ENCODE measurements around the gene PCDHGA9. TPM values are rescaled to one million over a fixed set of nuclear protein-coding genes. Genes with fewer than 3 reads are reported as not detected.
"Not testable (repeated sequence)": the region's sequence is repeated elsewhere in the genome, so short reads cannot be mapped to it uniquely, and the experiment has no call there.

The PCDHGA9 gene
- total and polyA plus RNA-seq, 2 donors (not counting 3 experiments of a cell fraction or from before 2014, with no cell fraction given): 1.1 to 3.9 TPM

GRCh38 chr5:141432726-141433125 is 30.1 kb downstream of the PCDHGA9 start:
- H3K9me1 ChIP-seq (replicated peaks; ENCODE audit: control insufficient read depth, extremely low read depth, insufficient read depth, low read length); intact Hi-C loops (cut with micrococcal nuclease); dilution Hi-C loops (cut with MboI; ENCODE audit: extremely low pct_ligation_motif_present, low sequenced_read_pairs): not testable (repeated sequence)

GRCh38 chr5:141434006-141434405 is 31.4 kb downstream of the PCDHGA9 start:
- POLR2A ChIA-PET: no interaction called here
- CTCF ChIA-PET: interaction anchor here (1.0 to 6.8 kb wide), 3 partner anchors 13 to 77 kb away, joined by 3 to 158 read pairs (median 4); partner anchors contain the start of genes PCDHGA11 and PCDHGC3
- no peak overlapping the region for H3K4me3 ChIP-seq (replicated peaks in 1 of 3; ENCODE audit: insufficient read depth in 1 of 3, low read depth in 1 of 3, low read length in 3 of 3)

More at GRCh38 chr5:141432726-141433125, 30.1 kb downstream of the PCDHGA9 start:
- CTCF ChIA-PET: interaction anchor here (1.2 to 6.8 kb wide), 6 partner anchors 11 to 131 kb away, joined by 3 to 308 read pairs (median 125); partner anchors contain the start of genes PCDHGA11 and PCDHGB7
- H3K9me3 ChIP-seq (replicated peaks; ENCODE audit: control insufficient read depth, insufficient read depth, low read length); FAIRE-seq; H2AFZ ChIP-seq (ENCODE audit: low read depth, low read length); H3K27ac ChIP-seq (ENCODE audit: insufficient read depth, low read depth, low read length); H3K4me2 ChIP-seq (ENCODE audit: insufficient read depth, low read length); H3K79me2 ChIP-seq (ENCODE audit: control insufficient read depth, insufficient read depth, low read length); H4K20me1 ChIP-seq (replicated peaks; ENCODE audit: control insufficient read depth, extremely low read depth, insufficient read depth, low read length); H3K9ac ChIP-seq (replicated peaks; ENCODE audit: extremely low read depth, insufficient read depth, low read length); DNase-seq (ENCODE audit: low read depth, low spot score); H3K36me3 ChIP-seq (ENCODE audit: control insufficient read depth in 2 of 2, extremely low read depth in 1 of 2, insufficient read depth in 2 of 2, low read length in 2 of 2); BruUV-seq (replicated peaks); H3K4me3 ChIP-seq (replicated peaks in 1 of 3; ENCODE audit: insufficient read depth in 1 of 3, low read depth in 1 of 3, low read length in 3 of 3); POLR2A ChIA-PET: not testable (repeated sequence)
- H3K27me3 ChIP-seq (ENCODE audit: control insufficient read depth in 2 of 2, insufficient read depth in 2 of 2, low read length in 2 of 2): peaks cover 17 to 28% of the 10 kb centered on the region in 2 experiments
- peaks cover 17% of the 10 kb centered on the region for H3K4me1 ChIP-seq (ENCODE audit: control insufficient read depth, extremely low read depth, insufficient read depth, low read length)

More at GRCh38 chr5:141434006-141434405, 31.4 kb downstream of the PCDHGA9 start:
- FAIRE-seq (no peak), DNase-seq (ENCODE audit: low read depth, low spot score) (no peak)
- H3K9me1 ChIP-seq (replicated peaks; ENCODE audit: control insufficient read depth, extremely low read depth, insufficient read depth, low read length): no peaks in the 10 kb centered on the region
- no peak overlapping the region for H2AFZ ChIP-seq (ENCODE audit: low read depth, low read length)
- no TSS peak for BruUV-seq (replicated peaks)
- H3K36me3 ChIP-seq (ENCODE audit: control insufficient read depth in 2 of 2, extremely low read depth in 1 of 2, insufficient read depth in 2 of 2, low read length in 2 of 2): no peaks in the 10 kb centered on the region
- H4K20me1 ChIP-seq (replicated peaks; ENCODE audit: control insufficient read depth, extremely low read depth, insufficient read depth, low read length): no peaks in the 10 kb centered on the region
- H3K27ac ChIP-seq (ENCODE audit: insufficient read depth, low read depth, low read length): no peak overlapping the region
- H3K27me3 ChIP-seq (ENCODE audit: control insufficient read depth in 2 of 2, insufficient read depth in 2 of 2, low read length in 2 of 2): peaks cover 15 to 20% of the 10 kb centered on the region in 2 experiments
- dilution Hi-C loops (cut with MboI; ENCODE audit: extremely low pct_ligation_motif_present, low sequenced_read_pairs): no loop called here
- intact Hi-C loops (cut with micrococcal nuclease): no loop called here
- TF ChIP-seq MYC (IDR thresholded peaks at IDR 0.05; ENCODE audit: low read depth, low read length): no peak
- TF ChIP-seq FOS (IDR thresholded peaks at IDR 0.05; ENCODE audit: borderline replicate concordance, insufficient read depth, low read length): no peak
- TF ChIP-seq POLR2A (IDR thresholded peaks at IDR 0.05; ENCODE audit: low read depth, low read length): no peak
- no peak for TF ChIP-seq CTCF (IDR thresholded peaks at IDR 0.05; ENCODE audit: extremely low read depth in 1 of 2, insufficient read depth in 1 of 2, low read depth in 1 of 2, low read length in 2 of 2)
- TF ChIP-seq EZH2 (IDR thresholded peaks at IDR 0.05; ENCODE audit: borderline replicate concordance, low read depth, low read length, severe bottlenecking): no peak
- no peak for TF ChIP-seq JUN (IDR thresholded peaks at IDR 0.05; ENCODE audit: borderline replicate concordance, insufficient read depth, insufficient read length, low read depth)
- TF ChIP-seq POLR2AphosphoS5 (IDR thresholded peaks at IDR 0.05; ENCODE audit: insufficient read depth, low read depth, low read length): no peak
- no peak for TF ChIP-seq GATA2 (IDR thresholded peaks at IDR 0.05; ENCODE audit: insufficient read depth, insufficient read length, low read depth, low read length)
- TF ChIP-seq MAX (IDR thresholded peaks at IDR 0.05; ENCODE audit: insufficient read depth, insufficient read length): no peak
- H3K9ac ChIP-seq (replicated peaks; ENCODE audit: extremely low read depth, insufficient read depth, low read length): no peak overlapping the region
- H3K4me2 ChIP-seq (ENCODE audit: insufficient read depth, low read length): no peak overlapping the region
- H3K79me2 ChIP-seq (ENCODE audit: control insufficient read depth, insufficient read depth, low read length): no peaks in the 10 kb centered on the region
- peaks cover 17% of the 10 kb centered on the region for H3K4me1 ChIP-seq (ENCODE audit: control insufficient read depth, extremely low read depth, insufficient read depth, low read length)
- no peaks in the 10 kb centered on the region for H3K9me3 ChIP-seq (replicated peaks; ENCODE audit: control insufficient read depth, insufficient read depth, low read length)

Data from endothelial cell of umbilical vein (primary cell).